COLO829 (cell line): ENCODE data around the gene TRIM7.

Experiments
- DNase-seq: peaks from one replicate; pipeline ENCODE4 v3.0.0; 2012; ENCODE audit warnings: low spot score

TRIM7 gene

DNA sequence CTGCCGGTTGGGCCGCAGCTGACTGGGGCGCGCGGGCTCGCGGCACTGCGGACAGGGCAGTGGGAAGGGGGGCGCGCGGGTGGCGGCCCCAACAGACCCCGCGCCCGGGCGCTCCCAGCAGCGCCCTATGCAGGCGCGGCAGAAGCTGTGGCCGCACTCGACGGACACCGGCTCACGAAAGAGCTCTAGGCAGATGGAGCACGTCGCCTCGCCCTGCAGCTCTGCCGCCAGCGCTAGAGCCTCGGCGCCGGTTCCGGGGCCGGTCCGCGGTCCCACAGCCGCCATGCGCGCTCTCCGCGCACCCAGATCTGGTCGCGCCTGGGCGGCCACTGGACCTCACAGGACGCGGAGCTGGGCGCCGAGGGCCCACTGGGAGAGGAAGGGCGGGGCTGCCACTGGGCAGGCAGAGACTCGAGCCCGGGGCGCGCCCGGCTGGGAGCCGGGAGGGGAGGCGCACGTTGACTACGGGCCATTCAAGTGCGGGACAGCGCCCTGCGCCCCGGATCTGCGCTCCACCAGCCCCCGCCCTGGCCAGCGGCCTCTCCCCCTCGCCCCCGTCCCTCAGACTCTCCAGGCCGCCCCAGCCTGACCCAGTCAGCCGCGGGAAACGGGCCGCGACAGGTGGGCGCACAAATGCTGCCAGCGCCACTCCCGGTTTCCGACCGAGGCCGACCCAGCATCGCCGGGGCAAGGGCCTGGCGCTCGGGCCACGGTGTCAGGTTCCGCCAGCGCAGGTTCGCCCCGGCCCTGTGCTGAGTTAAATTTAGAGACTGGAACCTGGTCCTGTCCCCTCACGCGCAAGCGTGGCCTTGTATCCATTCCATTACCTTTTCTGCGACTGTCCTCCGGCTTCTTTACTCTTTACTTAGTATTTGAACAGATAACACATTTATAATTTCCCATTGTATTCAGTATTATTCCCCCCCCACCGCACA, at the start of gene TRIM7:
TSS of gene TRIM7 (minus strand) at position 371 of the 935 bp plus-strand sequence. CDS start at position 285, 86 bp downstream.
- DNase-seq: no peak

DNA sequence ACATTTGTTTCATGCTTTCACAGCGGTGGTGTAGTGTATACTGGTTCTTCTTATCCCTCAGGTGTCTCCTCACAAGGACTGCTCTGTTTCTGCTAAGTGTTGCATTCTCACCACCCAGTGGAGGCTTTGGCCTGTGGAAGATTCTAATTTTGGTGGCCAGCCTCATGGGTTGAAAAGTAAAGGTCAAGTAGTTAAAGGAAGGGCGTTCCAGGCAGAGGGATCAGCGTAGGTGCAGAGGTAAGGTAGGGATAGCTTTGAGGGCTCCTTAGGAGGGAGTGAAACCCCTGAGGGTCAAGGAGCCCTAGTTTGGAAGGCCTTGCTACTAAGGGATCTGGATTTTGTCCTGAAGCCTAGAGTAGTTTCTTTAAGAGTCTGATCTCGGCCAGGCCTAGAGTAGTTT, 43.3 kb upstream of the TRIM7 start:
- no peak for DNase-seq

- peak; percentile 65 for DNase-seq
Observed at GRCh38 chr5:181246276-181247049, 41.5 kb upstream of the TRIM7 start.

GRCh38 chr5:181245427-181246275, 40.7 kb upstream of the TRIM7 start:
- no peak for DNase-seq

GRCh38 chr5:181243564-181244343, 38.8 kb upstream of the TRIM7 start, which contains the start of gene RACK1:
Gene RACK1 (minus strand): TSS chr5:181243906. CDS start chr5:181243800, 106 bp downstream.
- DNase-seq: peak; percentile 82

- no peak for DNase-seq
Observed at GRCh38 chr5:181243018-181243563, 38.1 kb upstream of the TRIM7 start.

DNA sequence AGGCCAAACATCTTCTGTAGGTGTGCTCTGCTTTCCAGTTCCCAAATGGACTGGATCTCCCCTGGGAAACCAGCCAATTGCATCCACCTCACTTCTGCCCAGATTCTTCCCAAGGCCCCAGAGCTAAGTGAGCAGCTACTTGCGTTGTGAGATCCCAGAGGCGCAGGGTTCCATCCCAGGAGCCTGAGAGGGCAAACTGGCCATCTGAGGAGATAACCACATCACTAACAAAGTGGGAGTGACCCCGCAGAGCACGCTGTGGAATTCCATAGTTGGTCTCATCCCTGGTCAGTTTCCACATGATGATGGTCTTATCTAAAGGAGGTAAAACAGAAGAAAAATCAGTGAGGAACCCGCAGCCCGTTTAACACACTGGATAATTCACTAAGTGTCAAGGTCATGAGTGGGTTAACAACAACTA, 37.0 kb upstream of the TRIM7 start:
- no peak for DNase-seq

- DNase-seq: no peak
Observed at GRCh38 chr5:181241393-181241975, 36.5 kb upstream of the TRIM7 start.

DNA sequence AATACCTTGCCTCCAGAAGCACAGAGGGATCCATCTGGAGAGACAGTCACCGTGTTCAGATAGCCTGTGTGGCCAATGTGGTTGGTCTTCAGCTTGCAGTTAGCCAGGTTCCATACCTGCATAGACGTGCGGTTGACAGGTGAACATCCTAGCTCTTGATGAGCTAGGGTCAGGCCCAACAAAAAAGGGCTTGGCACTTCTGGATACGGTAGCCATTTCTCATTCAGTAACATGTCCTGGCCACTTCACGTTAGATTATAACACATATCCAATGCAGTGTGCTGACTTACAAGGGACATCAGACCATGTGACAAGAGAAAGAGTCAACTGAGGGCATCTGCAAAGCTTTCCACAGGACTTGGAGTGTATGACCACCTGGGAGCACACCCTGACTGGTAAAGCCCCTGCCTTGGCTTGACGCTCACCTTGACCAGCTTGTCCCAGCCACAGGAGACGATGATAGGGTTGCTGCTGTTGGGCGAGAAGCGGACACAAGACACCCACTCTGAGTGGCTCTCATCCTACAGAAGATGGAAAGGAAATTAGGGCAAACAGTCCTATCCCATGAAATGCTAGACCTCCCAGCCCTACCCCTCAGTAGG, 34.2 kb upstream of the TRIM7 start:
- no peak for DNase-seq

DNA sequence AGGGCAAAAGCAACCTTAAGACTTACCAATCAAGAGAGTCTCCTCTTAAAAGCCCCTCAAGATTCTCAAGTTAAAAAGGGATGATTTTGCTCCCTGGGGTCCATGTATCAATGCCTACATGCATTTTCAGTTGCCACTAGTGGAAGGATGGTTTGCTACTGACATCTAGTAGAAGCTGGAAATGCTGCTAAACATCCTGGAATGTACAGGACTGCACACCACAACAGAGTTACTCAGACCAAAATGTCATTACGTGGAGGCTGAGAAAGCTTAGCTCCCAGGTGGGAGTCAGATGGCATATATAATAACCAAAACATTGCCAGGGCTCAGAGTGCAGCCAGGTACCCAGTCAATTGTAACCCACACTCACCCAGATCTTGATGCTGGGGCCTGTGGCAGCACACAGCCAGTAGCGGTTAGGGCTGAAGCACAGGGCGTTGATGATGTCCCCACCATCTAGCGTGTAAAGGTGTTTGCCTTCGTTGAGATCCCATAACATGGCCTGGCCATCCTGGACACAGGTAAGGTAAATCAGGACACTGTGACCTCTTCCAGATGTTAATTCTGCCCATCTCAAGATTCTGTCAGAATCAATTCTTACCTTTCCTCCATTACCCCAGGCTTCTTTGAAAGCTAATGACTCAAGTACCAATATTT, 32.9 kb upstream of the TRIM7 start:
- no peak for DNase-seq

- DNase-seq: no peak
Observed at GRCh38 chr5:181236954-181237641, 32.1 kb upstream of the TRIM7 start.

GRCh38 chr5:181236471-181236870, 31.5 kb upstream of the TRIM7 start:
- no peak for DNase-seq

- DNase-seq: no peak
Observed at GRCh38 chr5:181235689-181236366, 30.8 kb upstream of the TRIM7 start.

DNA sequence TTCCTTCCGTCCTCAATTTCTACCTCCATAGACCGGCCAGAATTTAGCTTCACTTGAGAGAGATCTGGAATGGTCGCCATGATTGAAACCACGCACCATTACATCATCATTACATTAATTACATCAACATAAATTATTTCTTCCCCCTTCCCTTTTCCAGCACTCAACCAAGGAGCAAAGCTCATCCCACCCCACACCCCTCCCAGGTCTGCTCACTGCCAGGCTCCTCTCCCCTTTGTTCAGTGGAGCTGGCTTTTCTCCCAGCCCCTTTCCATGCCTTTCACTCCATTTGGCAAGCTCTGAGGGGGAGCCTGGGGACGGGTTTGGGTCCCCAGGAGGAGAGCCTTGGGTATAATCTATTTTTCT, 30.3 kb upstream of the TRIM7 start:
- DNase-seq: no peak

- no peak for DNase-seq
Observed at GRCh38 chr5:181234455-181235306, 29.7 kb upstream of the TRIM7 start.

DNA sequence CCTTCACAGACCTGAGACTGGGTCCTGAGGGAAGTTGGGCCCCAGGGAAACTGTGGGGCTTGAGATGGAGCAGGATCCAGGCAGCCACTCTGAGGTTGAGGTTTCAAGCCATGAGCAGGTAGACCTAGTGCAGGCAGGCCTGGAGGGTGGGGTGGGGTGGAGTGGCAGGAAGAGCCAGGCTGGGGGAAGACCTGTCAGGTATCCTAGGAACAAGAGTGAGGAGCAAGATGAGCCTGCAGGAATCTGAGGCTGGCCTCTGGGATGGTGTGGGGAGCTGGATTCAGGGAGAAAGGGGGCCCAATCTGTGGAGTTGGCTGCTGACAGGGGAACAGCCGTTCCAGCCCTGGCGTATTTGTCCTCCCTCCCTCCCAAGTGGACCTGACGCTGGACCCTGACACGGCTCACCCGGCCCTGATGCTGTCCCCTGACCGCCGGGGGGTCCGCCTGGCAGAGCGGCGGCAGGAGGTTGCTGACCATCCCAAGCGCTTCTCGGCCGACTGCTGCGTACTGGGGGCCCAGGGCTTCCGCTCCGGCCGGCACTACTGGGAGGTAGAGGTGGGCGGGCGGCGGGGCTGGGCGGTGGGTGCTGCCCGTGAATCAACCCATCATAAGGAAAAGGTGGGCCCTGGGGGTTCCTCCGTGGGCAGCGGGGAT, 28.9 kb upstream of the TRIM7 start:
- DNase-seq: no peak
